ENCODE measurements around the gene RBPJL.

The RBPJL gene

GRCh38 chr20:45361793-45362192 is 55.2 kb downstream of the RBPJL start:
- no peak for DNase-seq (ENCODE audit: low read depth)

GRCh38 chr20:45362804-45363610 is 56.4 kb downstream of the RBPJL start, which contains the start of gene SYS1:
TSS of gene SYS1 (plus strand) at chr20:45363156. CDS start at chr20:45363532, 376 bp downstream.
- DNase-seq (ENCODE audit: low read depth), result peak; percentile 97

GRCh38 chr20:45363611-45364492 is 57.2 kb downstream of the RBPJL start:
- DNase-seq (ENCODE audit: low read depth), result no peak

GRCh38 chr20:45365444-45365970 is 58.9 kb downstream of the RBPJL start:
- no peak for DNase-seq (ENCODE audit: low read depth)

GRCh38 chr20:45366192-45366591 is 59.6 kb downstream of the RBPJL start:
- no peak for DNase-seq (ENCODE audit: low read depth)

GRCh38 chr20:45366631-45367030 is 60.0 kb downstream of the RBPJL start:
- DNase-seq (ENCODE audit: low read depth), result no peak

GRCh38 chr20:45367126-45367525 is 60.5 kb downstream of the RBPJL start:
- DNase-seq (ENCODE audit: low read depth), result no peak
